ENCODE results near the gene MFAP5.

- no peak for TF ChIP-seq CTCF (IDR thresholded peaks at IDR 0.05 in 2 of 3, conservative IDR thresholded peaks at IDR 0.05 in 1 of 3; ENCODE audit: borderline replicate concordance in 1 of 3, insufficient read depth in 1 of 3, low read depth in 2 of 3, low read length in 2 of 3)
- no peak for TF ChIP-seq POLR2A (IDR thresholded peaks at IDR 0.05; ENCODE audit: borderline replicate concordance, extremely low read depth, insufficient read depth, insufficient read length)
- no peak for TF ChIP-seq EZH2phosphoT487 (IDR thresholded peaks at IDR 0.05; ENCODE audit: borderline replicate concordance)
- TF ChIP-seq EZH2 (IDR thresholded peaks at IDR 0.05): no peak
These were observed 22.4 kb upstream of the MFAP5 start for GRCh38 chr12:8685051-8685450.
